CD4-positive, alpha-beta T cell treated with Interleukin-15 for 4 hours (primary cell): ENCODE results near the gene HIGD1A.

Source experiments
- DNase-seq: peaks from one replicate; pipeline ENCODE4 v3.0.0-alpha.2; 2020; ENCODE audit warnings: low spot score

Gene HIGD1A

DNA sequence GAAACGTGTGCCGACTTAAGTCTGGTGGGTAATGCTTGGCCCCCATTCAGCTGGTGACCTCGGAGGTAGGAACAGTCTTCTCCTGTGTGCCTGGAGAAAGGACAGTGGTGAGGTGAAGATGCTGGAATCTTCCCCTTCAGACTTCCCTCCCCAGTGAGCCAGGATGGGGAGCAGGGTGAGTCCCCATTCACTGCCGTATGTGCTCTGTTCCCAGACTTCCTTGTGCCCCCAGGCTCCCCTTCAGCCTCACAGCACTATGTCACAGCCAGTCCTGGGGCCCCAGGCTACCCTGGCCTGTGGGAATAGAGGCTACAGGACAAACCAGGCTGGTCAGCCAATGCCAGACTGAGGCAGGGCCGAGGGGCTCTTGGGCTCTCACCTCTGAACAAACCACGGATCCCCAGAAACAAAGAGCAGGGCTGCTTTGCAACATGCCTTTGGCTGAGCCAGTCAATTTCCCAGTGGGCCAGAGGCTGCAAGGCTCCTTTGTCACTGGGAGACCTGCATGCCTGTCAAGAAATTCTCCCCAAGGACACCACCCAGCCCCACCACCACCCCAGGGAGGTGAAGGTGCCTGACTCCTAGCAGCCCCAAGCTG lies 69.9 kb downstream of the HIGD1A start:
- DNase-seq: no peak

DNA sequence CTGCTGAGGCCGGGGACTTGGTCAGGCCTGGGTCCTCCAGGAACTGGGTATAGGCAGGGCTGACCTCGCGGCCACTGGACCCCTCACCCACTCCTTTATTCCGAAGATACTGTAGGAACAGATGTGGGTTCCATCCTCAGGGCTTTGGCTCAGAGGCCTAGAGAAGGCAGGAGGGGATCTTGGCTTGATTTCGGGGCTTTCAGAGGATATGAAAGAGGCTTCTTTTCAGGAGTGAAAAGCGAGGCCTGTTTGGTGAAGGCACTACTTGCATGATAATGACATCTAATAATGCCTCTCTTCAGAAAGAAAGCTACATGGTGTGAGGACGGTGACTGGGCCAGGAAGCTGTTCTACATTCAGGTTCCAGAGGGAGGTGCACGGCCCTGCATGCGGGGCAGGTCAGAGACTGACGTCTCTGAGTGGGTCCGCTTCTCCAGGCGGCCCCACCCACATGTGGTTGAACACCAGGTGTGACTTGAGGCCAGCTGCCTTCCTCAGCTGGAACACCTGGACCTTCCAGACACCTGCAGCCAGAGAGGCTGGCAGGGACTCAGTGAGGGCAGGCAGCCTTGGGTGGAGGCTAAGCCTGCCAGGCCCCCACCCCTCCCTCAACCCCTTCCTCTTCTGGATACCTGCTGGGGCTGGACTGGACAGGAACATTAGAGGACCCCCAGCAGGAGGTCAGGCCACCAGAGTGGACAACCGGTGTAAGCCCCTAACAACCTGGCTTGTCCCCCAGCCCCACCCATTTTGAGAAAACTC lies 70.6 kb downstream of the HIGD1A start:
- no peak for DNase-seq
